Effector CD4-positive, alpha-beta T cell (primary cell): Measurements from ENCODE around the gene PRR16.
"Not testable (repeated sequence)": the region's sequence is repeated elsewhere in the genome, so short reads cannot be mapped to it uniquely, and the experiment has no call there.

ENCODE experiments used
- DNase-seq: peaks from one replicate; pipeline ENCODE4 v3.0.0-alpha.2; 2020

Gene PRR16

GRCh38 chr5:120657104-120657503 is 193.0 kb downstream of the PRR16 start:
- DNase-seq: no peak

GRCh38 chr5:120677481-120677880 is 213.4 kb downstream of the PRR16 start:
- no peak for DNase-seq

- DNase-seq: no peak
Observed at GRCh38 chr5:120678279-120678678, 214.2 kb downstream of the PRR16 start.

GRCh38 chr5:120682851-120683250 is 218.8 kb downstream of the PRR16 start:
- no peak for DNase-seq

GRCh38 chr5:120683580-120683979 is 219.5 kb downstream of the PRR16 start:
- no peak for DNase-seq

GRCh38 chr5:120684213-120684612 is 220.1 kb downstream of the PRR16 start:
- no peak for DNase-seq

- DNase-seq: no peak
Observed at GRCh38 chr5:120684749-120685415, 220.8 kb downstream of the PRR16 start.

GRCh38 chr5:120690621-120691407 is 226.7 kb downstream of the PRR16 start:
- no peak for DNase-seq

GRCh38 chr5:120692325-120692724 is 228.2 kb downstream of the PRR16 start:
- DNase-seq: no peak

- no peak for DNase-seq
Observed at GRCh38 chr5:120695368-120695880, 231.3 kb downstream of the PRR16 start.

- no peak for DNase-seq
Observed at GRCh38 chr5:120697147-120697546, 233.0 kb downstream of the PRR16 start.

- not testable (repeated sequence) for DNase-seq
Observed at GRCh38 chr5:120697670-120698327, 233.7 kb downstream of the PRR16 start.

GRCh38 chr5:120700653-120701052 is 236.6 kb downstream of the PRR16 start:
- DNase-seq: not testable (repeated sequence)

GRCh38 chr5:120702817-120703538 is 238.9 kb downstream of the PRR16 start:
- DNase-seq: not testable (repeated sequence)

GRCh38 chr5:120703918-120704587 is 240.0 kb downstream of the PRR16 start:
- DNase-seq: no peak

GRCh38 chr5:120706877-120707276 is 242.8 kb downstream of the PRR16 start:
- no peak for DNase-seq

- DNase-seq: no peak
Observed at GRCh38 chr5:120717381-120717780, 253.3 kb downstream of the PRR16 start.

GRCh38 chr5:120730214-120730613 is 266.1 kb downstream of the PRR16 start:
- no peak for DNase-seq

- no peak for DNase-seq
Observed at GRCh38 chr5:120734033-120734432, 269.9 kb downstream of the PRR16 start.

GRCh38 chr5:120735076-120735475 is 271.0 kb downstream of the PRR16 start:
- DNase-seq: no peak
